Epidermal melanocyte (primary cell): ENCODE measurements around the gene DBNDD1.
"Not testable (repeated sequence)": the region's sequence is repeated elsewhere in the genome, so short reads cannot be mapped to it uniquely, and the experiment has no call there.

Experiments
- DNase-seq: peaks from one replicate; pipeline ENCODE4 v3.0.0; 2011; ENCODE audit warnings: low spot score; ENCODE audit not compliant: insufficient read length

DBNDD1 gene, protein sequence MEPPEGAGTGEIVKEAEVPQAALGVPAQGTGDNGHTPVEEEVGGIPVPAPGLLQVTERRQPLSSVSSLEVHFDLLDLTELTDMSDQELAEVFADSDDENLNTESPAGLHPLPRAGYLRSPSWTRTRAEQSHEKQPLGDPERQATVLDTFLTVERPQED

GRCh38 chr16:90018652-90019542 lies at the start of gene DBNDD1:
DBNDD1 (minus strand) TSS chr16:90019456; CDS start chr16:90019341, 115 bp downstream.
- DNase-seq: no peak

- no peak for DNase-seq
Observed at GRCh38 chr16:90061437-90061836, 42.2 kb upstream of the DBNDD1 start.

DNA sequence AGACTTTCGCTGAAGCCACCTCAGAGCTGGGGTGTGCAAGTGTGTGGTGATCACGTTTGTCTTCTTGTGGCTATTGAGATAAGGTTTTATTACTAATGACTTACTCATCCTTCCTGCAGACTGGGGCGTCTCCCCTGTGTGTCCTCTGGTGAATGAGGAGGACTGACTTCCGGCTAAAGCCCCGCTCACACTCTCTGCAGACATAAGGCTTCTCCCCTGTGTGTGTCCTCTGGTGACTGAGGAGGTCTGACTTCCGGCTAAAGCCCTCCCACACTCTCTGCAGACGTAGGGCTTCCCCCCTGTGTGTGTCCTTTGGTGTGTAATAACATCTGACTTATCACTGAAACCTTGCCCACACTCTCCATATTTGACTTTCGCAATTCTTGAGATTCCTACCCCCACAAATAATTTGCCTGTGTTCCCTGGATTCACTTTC lies 38.5 kb upstream of the DBNDD1 start:
- DNase-seq: no peak

GRCh38 chr16:90056521-90056920 lies 37.3 kb upstream of the DBNDD1 start:
- DNase-seq: not testable (repeated sequence)

GRCh38 chr16:90055371-90055770 lies 36.1 kb upstream of the DBNDD1 start:
- no peak for DNase-seq

DNA sequence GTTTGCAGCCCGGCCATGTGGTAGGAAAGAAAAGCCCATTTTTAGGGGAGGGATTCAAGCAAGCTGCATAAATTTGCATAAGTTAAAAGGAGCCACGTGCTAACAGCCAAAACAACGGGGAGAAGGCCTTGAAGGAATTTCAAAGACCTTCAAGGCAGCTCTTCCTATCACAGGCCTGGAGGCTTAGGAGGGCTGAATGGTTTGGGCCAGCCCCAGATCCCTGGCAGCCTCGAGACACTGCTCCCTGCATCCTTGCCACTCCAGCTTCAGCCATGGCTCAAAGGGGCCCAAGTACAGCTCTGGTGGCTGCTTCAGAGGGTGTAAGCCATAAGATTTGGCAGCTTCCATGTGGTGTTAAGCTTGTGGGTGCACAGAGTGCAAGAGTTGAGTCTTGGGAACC lies 35.3 kb upstream of the DBNDD1 start:
- no peak for DNase-seq

DNA sequence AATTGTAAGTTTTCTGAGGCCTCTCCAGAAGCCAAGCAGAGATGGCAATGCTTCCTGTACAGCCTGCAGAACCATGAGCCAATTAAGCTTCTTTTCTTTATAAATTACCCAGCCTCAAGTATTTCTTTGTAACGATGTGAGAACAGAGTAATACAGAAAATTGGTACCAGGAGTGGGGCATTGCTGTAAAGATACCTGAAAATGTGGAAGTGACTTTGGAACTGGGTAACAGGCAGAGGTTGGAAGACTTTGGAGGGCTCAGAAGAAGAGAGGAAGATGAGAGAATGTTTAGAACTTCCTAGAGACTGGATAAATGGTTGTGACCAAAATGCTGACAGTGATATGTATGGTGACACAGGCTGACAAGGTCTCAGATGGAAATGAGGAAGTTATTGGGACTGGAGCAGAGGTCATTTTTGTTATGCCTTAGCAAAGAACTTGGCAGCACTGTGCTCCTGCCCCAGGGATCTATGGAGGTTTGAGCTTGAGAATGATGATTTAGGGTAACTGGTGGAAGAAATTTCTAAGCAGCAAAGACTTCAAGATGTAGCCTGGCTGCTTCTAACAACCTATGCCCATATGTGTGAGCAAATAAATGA lies 34.7 kb upstream of the DBNDD1 start:
- DNase-seq: no peak

- DNase-seq: no peak
Observed at GRCh38 chr16:90050969-90051368, 31.7 kb upstream of the DBNDD1 start.

- no peak for DNase-seq
Observed at GRCh38 chr16:90048737-90049330, 29.6 kb upstream of the DBNDD1 start.

GRCh38 chr16:90048347-90048722 lies 29.1 kb upstream of the DBNDD1 start:
- no peak for DNase-seq

DNA sequence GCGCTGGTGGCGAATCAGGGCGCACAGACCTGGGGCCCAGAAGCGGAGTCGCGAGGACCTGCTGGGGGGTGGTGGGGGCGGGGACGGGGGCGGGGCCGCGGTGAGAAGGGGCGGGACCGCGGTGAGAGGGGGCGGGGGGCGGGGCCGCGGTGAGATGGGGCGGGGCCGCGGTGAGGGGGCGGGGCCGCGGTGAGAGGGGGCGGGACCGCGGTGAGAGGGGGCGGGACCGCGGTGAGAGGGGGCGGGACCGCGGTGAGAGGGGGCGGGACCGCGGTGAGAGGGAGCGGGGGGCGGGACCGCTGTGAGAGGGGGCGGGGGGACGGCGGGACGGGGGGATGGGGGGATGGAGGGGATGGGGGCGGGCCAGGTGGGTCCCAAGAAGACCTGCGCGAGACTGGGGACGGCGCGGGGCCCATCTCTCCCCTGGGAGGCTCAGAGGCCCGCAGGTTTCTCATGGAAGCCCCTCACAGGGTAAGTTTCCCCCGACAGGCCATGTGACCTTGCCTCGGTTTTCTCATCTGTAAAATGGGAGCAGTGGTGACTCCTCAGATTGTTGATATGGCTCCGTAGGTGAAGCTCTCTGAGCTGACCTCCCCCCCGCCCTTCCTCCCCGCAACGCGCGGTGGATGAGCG lies 28.6 kb upstream of the DBNDD1 start:
- no peak for DNase-seq

DNA sequence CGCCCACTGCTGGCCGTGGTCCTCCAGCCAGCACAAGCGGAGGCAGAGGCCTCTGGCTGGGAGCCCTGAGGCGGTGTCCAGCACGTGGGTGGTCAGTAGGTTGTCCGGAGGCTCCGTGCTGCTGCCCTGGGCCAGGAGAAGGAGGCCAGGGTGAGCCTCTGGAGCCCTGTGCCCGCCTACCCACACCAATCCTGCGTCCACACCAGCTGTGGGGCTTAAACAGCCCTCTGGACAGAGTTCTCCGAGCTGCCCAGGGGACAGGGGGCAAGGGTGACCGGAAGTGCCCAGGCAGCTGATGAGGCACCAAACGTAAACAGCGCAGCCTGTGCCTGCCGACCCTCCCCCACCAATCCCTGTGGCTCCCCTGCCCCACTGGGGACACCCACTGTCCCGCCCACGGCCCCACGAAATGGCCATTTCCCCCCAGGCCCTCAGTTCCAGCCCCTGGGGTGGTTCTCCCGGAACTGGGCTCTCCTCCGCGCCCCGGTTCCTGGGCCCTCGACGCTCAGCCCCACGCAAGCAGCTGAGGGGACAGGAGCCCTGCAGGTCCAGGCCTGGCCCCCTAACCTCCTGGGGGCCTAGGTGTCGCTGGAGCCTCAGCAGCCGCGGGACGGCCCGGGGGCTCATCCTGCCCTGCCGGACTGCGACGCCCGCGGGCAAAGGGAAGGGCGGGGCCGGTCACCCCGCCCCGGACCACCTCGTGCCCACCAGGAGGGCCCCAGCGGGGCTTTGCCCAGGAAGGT lies 27.9 kb upstream of the DBNDD1 start:
- DNase-seq: peak; percentile 60

DNA sequence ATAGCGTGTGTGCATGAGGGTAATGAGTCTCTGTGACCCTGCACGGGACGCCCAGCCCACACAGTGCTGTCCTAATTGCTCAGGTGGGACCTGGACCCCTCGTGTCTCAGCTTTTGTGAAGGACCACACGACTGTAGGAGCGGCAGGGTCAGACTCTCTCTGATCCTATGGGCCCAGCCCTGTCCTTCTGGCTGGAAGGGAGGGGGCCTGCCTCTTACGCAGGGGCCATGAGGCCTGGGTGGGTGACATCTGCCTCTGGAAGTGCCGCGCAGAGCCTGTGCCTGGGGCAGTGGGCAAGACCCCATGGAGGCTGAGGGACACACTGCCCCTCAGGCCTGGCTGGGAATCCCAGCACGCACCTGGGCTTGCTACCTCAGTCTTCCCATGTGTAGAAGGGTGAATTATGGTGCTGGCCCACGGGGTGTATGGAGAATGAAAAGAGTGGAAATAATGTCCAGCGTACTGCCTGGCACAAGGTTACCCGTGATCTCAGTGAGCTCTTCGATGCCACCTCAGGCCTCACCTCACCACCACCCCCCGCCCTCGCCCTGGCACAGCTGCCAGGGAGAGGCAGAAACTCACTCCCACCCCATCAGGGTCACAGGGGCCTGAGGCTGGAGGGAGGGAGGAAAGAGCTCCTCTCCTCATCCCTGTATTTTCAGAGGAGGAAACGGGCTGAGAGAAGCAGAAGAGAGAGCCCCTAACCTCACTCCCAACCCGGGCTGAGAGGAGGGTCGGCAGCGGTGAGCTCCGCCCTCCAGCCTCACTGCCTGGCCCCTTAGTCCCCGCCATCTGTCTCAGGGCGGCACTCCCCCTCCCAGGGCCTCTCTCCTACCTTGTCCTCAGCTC lies 27.1 kb upstream of the DBNDD1 start:
- no peak for DNase-seq

DNA sequence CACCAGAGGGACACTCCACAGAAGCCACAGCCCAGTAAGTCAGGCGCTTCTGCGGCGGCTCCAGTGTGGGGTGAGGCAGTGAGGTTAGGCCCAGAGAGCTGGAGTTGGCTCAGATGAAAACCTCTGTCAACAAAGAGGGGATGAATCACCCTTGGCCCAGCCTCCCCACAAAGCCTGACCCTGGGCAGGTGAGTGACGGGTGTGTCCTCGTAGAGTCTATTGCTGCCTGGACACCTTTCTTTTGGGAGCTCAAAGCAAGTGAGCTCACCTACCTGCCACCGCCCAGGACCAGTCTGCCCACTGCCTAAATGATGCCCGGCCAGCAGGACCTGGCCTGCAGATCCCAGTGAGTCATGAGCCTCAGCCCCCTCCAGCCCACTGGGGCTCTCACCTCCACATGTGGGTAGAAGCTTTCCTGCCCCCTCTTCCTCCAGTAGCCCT lies 24.9 kb upstream of the DBNDD1 start:
- DNase-seq: no peak

DNA sequence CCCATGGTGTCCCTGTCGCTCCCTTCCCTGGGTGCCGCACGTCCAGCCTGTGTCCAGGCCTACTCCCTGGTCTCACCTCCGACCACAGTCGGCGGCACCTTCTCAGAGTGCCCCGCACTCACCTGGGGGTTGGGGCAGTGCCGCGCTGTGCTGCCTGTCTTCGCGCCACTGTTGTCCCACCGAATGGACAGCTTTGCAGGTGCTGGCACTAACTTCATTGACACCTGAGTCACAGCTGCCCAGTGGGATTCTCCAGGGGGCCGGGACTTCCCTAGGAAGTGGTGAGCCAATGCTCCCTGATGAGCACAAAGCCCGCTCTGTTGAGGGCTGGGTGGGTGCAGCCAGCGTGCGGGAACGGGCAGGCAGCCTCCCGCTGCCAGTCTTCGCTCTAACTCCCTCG lies 24.3 kb upstream of the DBNDD1 start:
- no peak for DNase-seq

- no peak for DNase-seq
Observed at GRCh38 chr16:90042946-90043514, 23.8 kb upstream of the DBNDD1 start.

GRCh38 chr16:90041896-90042473 lies 22.7 kb upstream of the DBNDD1 start:
- DNase-seq: no peak

DNA sequence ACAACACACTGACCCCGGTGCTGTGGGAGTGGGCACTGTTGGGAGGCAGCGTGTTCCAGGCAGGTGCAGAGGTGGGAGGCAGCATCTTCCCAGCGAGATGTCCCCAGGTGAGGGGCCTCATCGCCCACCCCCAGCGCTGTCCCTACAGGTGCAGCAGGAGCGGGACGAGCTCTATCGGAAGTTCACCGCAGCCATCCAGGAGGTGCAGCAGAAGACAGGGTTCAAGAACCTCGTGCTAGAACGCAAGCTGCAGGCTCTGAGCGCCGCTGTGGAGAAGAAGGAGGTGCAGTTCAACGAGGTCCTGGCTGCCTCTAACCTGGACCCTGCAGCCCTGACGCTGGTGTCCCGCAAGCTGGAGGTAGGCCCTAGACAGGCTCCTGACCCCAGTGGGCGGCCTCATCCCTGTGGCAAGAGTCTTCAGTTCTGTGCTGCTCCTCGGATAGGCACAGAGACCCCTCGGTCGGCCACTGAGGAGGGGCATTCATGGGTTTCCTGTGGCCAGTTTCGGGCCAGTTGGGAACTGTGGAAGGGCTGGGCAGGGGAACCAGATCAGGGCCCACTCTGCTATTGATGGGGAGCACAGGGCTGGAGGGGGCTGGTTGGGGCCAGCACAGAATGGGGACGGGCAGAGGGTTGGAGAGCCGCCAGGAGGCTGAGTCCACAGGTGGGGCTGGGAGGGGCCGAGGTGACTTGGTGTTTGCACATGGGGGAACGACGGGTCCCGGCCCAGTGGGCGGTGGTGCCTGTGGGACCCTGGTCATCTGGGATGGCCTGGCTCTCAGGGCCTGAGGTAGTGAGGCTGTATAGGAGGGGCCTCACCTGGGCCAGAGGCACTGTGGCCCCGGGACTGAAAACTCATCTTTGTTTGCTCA lies 21.1 kb upstream of the DBNDD1 start:
- DNase-seq: no peak
